ENCODE data around the gene ULK4.

Gene ULK4

DNA sequence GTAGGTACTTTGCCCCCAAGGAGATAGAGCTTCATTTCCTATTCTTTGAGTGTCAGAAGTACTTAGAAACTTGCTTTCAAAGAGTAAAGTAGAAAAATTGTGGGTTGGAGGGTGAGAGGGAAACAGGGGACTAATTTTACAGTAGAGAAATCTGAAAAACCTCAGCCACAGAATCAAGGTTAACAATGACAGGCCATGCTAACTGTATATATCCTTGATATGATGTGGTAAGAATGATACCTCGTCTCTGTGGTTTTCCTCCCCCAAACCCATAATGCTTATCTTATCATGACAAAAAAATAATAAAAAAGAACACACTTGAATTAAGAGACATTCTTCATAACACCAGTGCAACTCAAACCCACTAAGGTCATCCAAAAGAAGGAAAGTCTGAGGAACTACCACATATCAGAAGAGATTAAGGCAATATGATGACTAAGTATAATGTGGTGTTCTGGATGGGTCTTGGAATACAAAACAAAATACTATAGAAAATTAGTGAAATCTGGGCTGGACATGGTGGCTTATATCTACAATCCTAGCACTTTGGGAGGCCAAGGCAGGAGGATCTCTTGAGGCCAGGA lies 360.4 kb downstream of the ULK4 start:
- no peak for TF ChIP-seq CTCF (IDR thresholded peaks at IDR 0.05; ENCODE audit: extremely low read depth, missing control alignments)
- DNase-seq (ENCODE audit: low spot score): no peak

DNA sequence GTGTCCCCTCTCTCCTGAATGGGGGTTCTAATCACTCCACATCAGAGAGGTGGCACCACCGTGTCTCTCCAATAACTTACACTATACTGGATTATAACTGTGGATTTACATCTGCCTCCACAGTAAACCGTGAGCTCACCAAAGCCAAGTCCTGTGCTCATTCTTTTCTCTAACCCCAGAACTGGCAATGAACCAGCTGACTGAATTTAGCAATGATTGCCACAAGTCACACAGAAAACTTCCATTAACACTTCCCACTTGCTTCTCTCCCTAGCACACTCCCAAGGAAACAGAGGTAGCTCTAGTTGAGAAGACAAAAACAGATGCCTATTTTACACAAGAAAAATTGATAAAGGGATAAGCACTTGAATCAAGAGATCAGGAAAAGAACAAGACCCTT lies 361.3 kb downstream of the ULK4 start:
- DNase-seq (ENCODE audit: low spot score): no peak

GRCh38 chr3:41599127-41599484 lies 362.8 kb downstream of the ULK4 start:
- DNase-seq (ENCODE audit: low spot score): no peak
- no peak for TF ChIP-seq CTCF (IDR thresholded peaks at IDR 0.05; ENCODE audit: extremely low read depth, missing control alignments)

More for the DNA sequence above, 361.3 kb downstream of the ULK4 start:
- no peak for TF ChIP-seq CTCF (IDR thresholded peaks at IDR 0.05; ENCODE audit: extremely low read depth, missing control alignments)

GRCh38 chr3:41598402-41599126 lies 363.3 kb downstream of the ULK4 start:
- no peak for DNase-seq (ENCODE audit: low spot score)
- no peak for TF ChIP-seq CTCF (IDR thresholded peaks at IDR 0.05; ENCODE audit: extremely low read depth, missing control alignments)

DNA sequence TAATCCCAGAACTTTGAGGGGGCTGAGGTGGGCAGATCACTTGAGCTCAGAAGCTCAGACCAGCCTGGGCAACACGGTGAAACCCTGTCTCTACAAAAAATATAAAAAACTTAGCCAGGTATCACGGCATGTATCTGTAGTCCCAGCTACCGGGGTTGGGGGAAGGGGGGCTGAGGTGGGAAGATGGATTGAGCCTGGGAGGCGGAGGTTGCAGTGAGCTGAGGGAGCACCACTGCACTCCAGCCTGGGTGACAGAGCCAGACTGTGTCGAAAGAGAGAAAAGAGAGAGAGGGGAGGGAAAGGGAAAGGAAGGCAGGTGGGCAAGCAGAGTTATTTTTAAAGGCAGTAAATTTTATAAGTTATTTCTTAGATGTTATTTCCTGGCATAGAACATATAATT lies 368.1 kb downstream of the ULK4 start:
- no peak for DNase-seq (ENCODE audit: low spot score)
- TF ChIP-seq CTCF (IDR thresholded peaks at IDR 0.05; ENCODE audit: extremely low read depth, missing control alignments): no peak

- DNase-seq (ENCODE audit: low spot score): no peak
- no peak for TF ChIP-seq CTCF (IDR thresholded peaks at IDR 0.05; ENCODE audit: extremely low read depth, missing control alignments)
Measured at GRCh38 chr3:41592753-41593510, 369.0 kb downstream of the ULK4 start.

GRCh38 chr3:41583014-41583413 lies 378.9 kb downstream of the ULK4 start:
- DNase-seq (ENCODE audit: low spot score): no peak
- no peak for TF ChIP-seq CTCF (IDR thresholded peaks at IDR 0.05; ENCODE audit: extremely low read depth, missing control alignments)

Measured in GM20000 (cell line).